Transverse colon (tissue), 4 donors: ENCODE results near the gene ARHGDIG. TPM values are rescaled to one million over a fixed set of nuclear protein-coding genes. Genes with fewer than 3 reads are reported as not detected.

Source experiments
- DNase-seq: peaks from one replicate; pipeline ENCODE4 v3.0.0-alpha.2; 2019
- H3K27ac ChIP-seq, 4 donors: fragments of 200-600 bp; sonication (generic); 2 replicates each; pipeline ENCODE4 v1.5.1; 2016 to 2018; ENCODE audit warnings: inconsistent platforms in 4 of 4
- H3K27me3 ChIP-seq: fragments of 200-600 bp; sonication (generic); 2 replicates; pipeline ENCODE4 v1.5.1; 2017; ENCODE audit warnings: inconsistent platforms
- H3K36me3 ChIP-seq, 4 donors: fragments of 200-600 bp; sonication (generic); 2 replicates each; pipeline ENCODE4 v1.5.1; 2017 to 2019; ENCODE audit warnings: inconsistent platforms in 4 of 4
- H3K4me1 ChIP-seq, 4 donors: fragments of 200-600 bp; sonication (generic); 2 replicates each; pipeline ENCODE4 v1.5.1; 2017 to 2020; ENCODE audit warnings: inconsistent platforms in 4 of 4
- H3K4me3 ChIP-seq, 4 donors: fragments of 200-600 bp; sonication (generic); 1 replicate in 1 of 4; 2 replicates in 3 of 4; pipeline versions ENCODE4 v1.5.1 to v1.6.1; 2017 to 2019; ENCODE audit warnings: inconsistent platforms in 4 of 4
- H3K9me3 ChIP-seq, 2 donors: fragments of 200-600 bp; sonication (generic); 2 replicates each; pipeline ENCODE4 v1.5.1; 2017 to 2019; ENCODE audit warnings: inconsistent platforms in 2 of 2
- CTCF ChIP-seq, 5 experiments: fragments of 200-600 bp in 3 of 5; fragments of 450-650 bp in 2 of 5; sonication (generic) in 3 of 5; IDR thresholded peaks; 1 replicate in 2 of 5; 2 replicates in 3 of 5; pipeline ENCODE4 v1.5.1; 2016 to 2017; ENCODE audit warnings: antibody characterized with exemption in 5 of 5, inconsistent platforms in 3 of 5, mild to moderate bottlenecking in 2 of 5, moderate library complexity in 1 of 5
- EP300 ChIP-seq: sonication (generic); formaldehyde crosslinking; IDR thresholded peaks from one replicate; pipeline ENCODE4 v1.6.1; 2017; ENCODE audit warnings: antibody characterized with exemption, low read depth
- POLR2A ChIP-seq: fragments of 450-650 bp; IDR thresholded peaks from one replicate; pipeline ENCODE4 v1.6.1; 2016; ENCODE audit warnings: antibody characterized with exemption, mild to moderate bottlenecking, moderate library complexity
- POLR2AphosphoS5 ChIP-seq, 3 donors: sonication (generic); formaldehyde crosslinking; IDR thresholded peaks; one replicate each; pipeline ENCODE4 v1.6.1; 2016; ENCODE audit warnings: antibody characterized with exemption in 3 of 3
- WGBS, 2 donors: methylation state at CpG; one replicate each; pipeline ENCODE4 v1.1.5; 2018; ENCODE audit warnings: low coverage in 1 of 2; 5-methylcytosine and 5-hydroxymethylcytosine counted together
- in situ Hi-C, 4 donors: fragments of 200-750 bp; cut with MboI; loops; one replicate each; pipeline versions ENCODE4 v1.15.0 to v1.15.1; 2017; ENCODE audit warnings: low sequenced_read_pairs in 3 of 4, low pct_ligation_motif_present in 1 of 4, low pct_unique_long_range_greater_than_20kb in 1 of 4
- intact Hi-C: fragments of 100-400 bp; cut with DNase I; formaldehyde crosslinking; loops from one replicate; pipeline ENCODE4 v1.15.1; 2023; ENCODE audit warnings: low total_unique reads
- total RNA-seq, 4 donors: library from RNA; depleted of rRNA; stranded (reverse); fragments of >200 nt; gene quantifications; one replicate each; pipeline ENCODE4 v1.1.0, GENCODE V29; 2016

Gene ARHGDIG
- total RNA-seq, 4 donors from 2014 or later: 0.95 TPM; not detected in 3

GRCh38 chr16:290015-290680, 9.8 kb downstream of the ARHGDIG start:
- intact Hi-C loops (no loop called here), in situ Hi-C loops (no loop called here)
- no peak for DNase-seq
- TF ChIP-seq CTCF (IDR thresholded peaks at IDR 0.05) (no peak), EP300 (no peak), POLR2A (no peak), POLR2AphosphoS5 (IDR thresholded peaks at IDR 0.05) (no peak)
- WGBS, 2 donors: 93% methylated on average over 16 of the region's 25 CpGs; no CpG with 5 or more reads in 1 of the 2 donors
- H3K36me3 ChIP-seq: peaks cover 0 to 31% (median 11%) of the 10 kb centered on the region in 4 donors
- no peak overlapping the region for H3K27ac ChIP-seq
- no peaks in the 10 kb centered on the region for H3K9me3 ChIP-seq
- H3K4me1 ChIP-seq: no peaks in the 10 kb centered on the region
- no peaks in the 10 kb centered on the region for H3K27me3 ChIP-seq
- no peak overlapping the region for H3K4me3 ChIP-seq

- peaks cover 0 to 31% (median 11%) of the 10 kb centered on the region in 4 donors for H3K36me3 ChIP-seq
- H3K4me1 ChIP-seq: no peaks in the 10 kb centered on the region
- no peaks in the 10 kb centered on the region for H3K27me3 ChIP-seq
- no peaks in the 10 kb centered on the region for H3K9me3 ChIP-seq
- TF ChIP-seq POLR2AphosphoS5 (IDR thresholded peaks at IDR 0.05) (no peak), POLR2A (no peak), CTCF (IDR thresholded peaks at IDR 0.05) (no peak), EP300 (no peak)
- H3K4me3 ChIP-seq: no peak overlapping the region
- intact Hi-C loops (no loop called here), in situ Hi-C loops (no loop called here)
- WGBS, 2 donors: 94% methylated on average over 39 of the region's 50 CpGs; no CpG with 5 or more reads in 1 of the 2 donors
- H3K27ac ChIP-seq: no peak overlapping the region
- no peak for DNase-seq
Observed at GRCh38 chr16:290681-291405, 10.5 kb downstream of the ARHGDIG start.

GRCh38 chr16:291539-291938, 11.1 kb downstream of the ARHGDIG start:
- Histone ChIP-seq H3K27me3 (no peaks in the 10 kb centered on the region), H3K36me3 (peaks cover 0 to 31% (median 11%) of the 10 kb centered on the region in 4 donors), H3K9me3 (no peaks in the 10 kb centered on the region), H3K4me3 (no peak overlapping the region), H3K4me1 (no peaks in the 10 kb centered on the region), H3K27ac (no peak overlapping the region)
- 95% methylated on average over 12 of the region's 17 CpGs; no CpG with 5 or more reads in 1 of the 2 donors for whole genome bisulfite sequencing, 2 donors
- in situ Hi-C loops: no loop called here
- intact Hi-C loops: no loop called here
- DNase-seq: no peak
- TF ChIP-seq POLR2AphosphoS5 (IDR thresholded peaks at IDR 0.05) (no peak), EP300 (no peak), CTCF (IDR thresholded peaks at IDR 0.05) (no peak), POLR2A (no peak)

GRCh38 chr16:293043-293775, 12.8 kb downstream of the ARHGDIG start:
- WGBS, 2 donors: 60 to 89% methylated on average over 1 to 23 of the region's 32 CpGs
- in situ Hi-C loops: no loop called here
- intact Hi-C loops: no loop called here
- H3K27ac ChIP-seq: no peak overlapping the region
- H3K36me3 ChIP-seq: peaks cover 0 to 31% (median 11%) of the 10 kb centered on the region in 4 donors
- H3K4me3 ChIP-seq: no peak overlapping the region
- no peaks in the 10 kb centered on the region for H3K4me1 ChIP-seq
- no peaks in the 10 kb centered on the region for H3K9me3 ChIP-seq
- DNase-seq: no peak
- TF ChIP-seq EP300: no peak
- TF ChIP-seq POLR2A: no peak
- TF ChIP-seq POLR2AphosphoS5 (IDR thresholded peaks at IDR 0.05): no peak
- no peak for TF ChIP-seq CTCF (IDR thresholded peaks at IDR 0.05)
- no peaks in the 10 kb centered on the region for H3K27me3 ChIP-seq
